HG02981 (cell line): Measurements from ENCODE around the gene MAN1C1.

Experiments
- ATAC-seq: cut with Tn5 transposase; IDR thresholded peaks from one replicate; pipeline ENCODE4 v1.9.1; 2021; ENCODE audit warnings: mild to moderate bottlenecking, moderate library complexity; ENCODE audit not compliant: unreplicated experiment

MAN1C1 gene

DNA sequence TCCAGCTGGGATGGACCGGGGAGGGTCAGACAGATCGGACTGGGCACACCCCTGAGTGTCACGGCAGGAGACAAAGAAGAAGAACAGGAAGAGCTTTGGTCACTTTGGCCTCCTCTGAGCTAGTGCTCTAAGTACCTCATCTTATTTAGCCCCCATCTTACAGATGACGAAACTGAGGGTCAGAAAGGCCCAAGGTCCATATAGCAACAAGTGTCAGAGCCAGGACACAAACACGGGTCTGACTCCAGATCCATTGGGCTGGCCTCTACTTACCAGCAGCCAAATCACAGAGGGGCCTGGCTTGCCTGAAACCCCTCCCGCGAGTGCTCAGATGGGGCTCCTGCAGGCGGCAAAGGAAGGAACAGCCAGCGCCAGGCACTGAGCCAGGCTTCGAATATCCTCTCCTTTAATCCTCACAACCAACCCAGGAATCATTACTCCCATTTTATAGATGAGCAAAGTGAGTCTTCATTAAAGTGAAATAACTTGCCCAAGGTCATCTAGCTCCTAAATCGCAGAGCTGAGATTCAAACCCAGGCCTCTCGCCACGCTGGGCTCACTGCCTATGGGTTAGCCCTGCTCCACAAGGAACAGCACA lies 157.7 kb downstream of the MAN1C1 start:
- ATAC-seq: no peak

GRCh38 chr1:25774921-25775771 lies 158.6 kb downstream of the MAN1C1 start:
- ATAC-seq: no peak

DNA sequence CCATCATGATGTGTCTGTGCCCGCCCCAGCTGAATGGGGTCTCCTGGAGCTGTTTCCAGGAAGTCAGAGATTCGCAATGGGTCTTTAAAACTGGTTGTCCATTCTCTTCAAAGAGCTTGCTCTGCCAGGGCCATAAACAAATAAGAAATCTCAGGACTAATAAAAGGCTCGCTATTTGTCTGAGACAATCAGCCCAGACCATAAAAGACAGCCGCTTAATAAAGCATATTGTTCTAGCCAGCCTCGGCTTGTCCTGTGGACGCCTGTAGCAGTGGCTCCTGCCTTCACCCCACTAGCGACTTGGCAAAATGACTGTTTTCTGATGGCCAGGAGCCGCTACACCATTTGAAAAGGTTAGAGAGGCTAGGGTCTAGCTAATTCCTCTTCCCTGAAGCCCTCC lies 162.8 kb downstream of the MAN1C1 start:
- no peak for ATAC-seq

- ATAC-seq: no peak
Measured at GRCh38 chr1:25779894-25780293, 163.3 kb downstream of the MAN1C1 start.

DNA sequence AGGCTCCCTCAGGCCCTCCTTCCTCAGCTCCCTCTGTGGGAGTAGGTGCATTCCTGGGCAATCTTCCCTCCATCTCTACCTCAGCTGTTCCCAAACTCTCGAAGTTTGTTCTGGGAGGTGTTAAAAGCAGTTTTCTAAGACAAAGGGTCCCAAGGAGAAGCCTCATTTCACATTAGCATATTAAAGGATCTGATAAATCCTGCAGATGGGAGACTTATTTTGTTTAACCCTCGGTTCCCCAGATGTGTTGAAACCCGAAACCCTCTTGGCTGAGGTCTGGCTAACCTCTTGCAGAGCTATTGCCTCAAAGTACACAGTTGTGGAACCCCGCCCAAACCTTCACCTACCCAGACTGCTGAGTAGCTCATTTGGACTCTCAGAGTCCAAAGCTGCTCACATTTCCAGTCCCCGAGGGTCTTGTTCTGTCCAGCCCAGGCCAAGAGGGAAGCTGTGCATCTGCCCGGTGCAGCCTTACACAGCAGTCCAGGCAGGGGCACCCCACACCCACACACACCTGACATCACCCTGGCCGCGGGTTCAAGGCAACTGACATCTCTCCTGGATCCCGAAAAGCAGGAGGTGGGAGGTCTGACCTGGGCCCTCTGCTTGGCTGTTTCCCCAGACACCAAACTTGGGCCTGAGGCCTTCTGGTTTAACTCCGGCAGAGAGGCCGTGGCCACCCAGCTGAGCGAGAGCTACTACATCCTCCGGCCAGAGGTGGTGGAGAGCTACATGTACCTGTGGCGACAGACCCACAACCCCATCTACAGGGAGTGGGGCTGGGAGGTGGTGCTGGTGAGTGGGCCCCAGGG lies 163.9 kb downstream of the MAN1C1 start:
- no peak for ATAC-seq

DNA sequence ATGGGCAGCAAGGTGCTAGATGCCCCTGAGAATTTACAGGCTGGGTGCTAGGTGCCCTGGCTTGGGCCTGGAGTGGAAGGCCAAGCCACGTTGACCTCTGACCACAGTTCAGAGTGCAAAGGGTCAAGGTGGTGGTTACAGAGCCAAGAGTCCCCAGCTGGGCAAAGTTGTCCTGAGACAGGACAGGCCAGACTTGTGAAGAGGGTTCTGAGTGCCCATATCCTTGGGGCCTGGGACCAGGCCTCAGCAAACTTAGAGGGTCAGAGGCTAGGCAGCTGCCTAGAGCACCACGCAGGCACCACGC lies 164.5 kb downstream of the MAN1C1 start:
- no peak for ATAC-seq

DNA sequence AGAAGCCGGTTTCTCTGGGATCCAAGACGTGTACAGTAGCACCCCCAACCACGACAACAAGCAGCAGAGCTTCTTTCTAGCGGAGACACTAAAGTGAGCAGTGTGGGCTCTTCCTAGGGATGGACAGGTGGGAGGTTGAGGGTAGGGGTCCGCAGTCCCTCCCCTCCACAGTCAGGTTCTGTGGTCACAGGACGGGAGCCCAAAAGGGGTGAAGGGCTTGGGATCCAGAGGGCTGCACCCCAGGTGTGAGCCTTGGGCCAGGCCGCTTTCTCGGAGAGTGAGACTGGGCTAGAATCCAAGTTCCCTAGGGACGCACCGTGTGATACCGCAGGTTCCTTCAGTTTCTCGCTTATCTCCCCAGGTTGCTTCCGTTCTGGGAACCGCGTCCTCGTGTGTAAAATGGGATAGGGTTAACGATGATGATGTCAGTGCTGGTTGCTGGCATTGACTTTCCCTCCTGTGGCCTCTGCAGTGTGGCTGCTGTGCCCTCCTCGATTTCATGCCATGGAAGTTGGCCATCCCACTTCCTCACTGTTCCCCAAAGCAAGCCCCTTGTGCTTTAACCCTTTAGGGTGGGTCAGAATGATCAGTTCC lies 166.1 kb downstream of the MAN1C1 start:
- no peak for ATAC-seq

- ATAC-seq: no peak
Measured at GRCh38 chr1:25784575-25785051, 168.0 kb downstream of the MAN1C1 start.

DNA sequence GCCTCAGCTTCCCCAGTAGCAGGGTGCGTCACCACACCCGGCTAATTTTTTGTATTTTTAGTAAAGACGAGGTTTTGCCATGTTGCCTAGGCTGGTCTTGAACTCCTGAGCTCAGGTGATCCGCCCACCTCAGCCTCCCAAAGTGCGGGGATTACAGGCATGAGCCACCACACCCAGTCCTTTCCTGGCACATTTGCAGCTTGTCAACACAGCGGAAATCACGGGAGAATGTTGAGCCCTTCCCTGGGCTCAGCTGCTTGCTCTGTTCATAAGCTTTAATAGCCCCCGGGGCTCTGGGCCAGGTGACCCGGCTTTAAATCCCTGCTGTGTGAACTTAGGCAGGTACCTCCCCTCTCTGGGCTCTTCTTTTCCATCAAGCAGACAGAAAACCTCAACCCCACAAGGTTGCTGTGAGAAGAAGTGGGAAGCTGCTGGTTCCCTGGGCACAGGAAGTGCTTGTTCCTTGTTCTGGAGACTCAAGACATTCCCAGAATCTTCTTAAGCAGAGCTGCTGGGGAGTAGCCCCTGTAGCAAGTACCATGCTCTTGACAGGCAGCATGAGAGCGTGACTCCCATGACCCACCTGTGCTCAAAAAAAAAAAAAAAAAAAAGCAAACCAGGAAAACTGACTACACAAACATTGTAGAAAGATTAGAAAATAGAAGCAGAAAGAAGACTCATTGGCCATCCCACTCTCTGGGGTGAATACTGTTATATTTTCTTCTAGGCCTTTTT lies 168.9 kb downstream of the MAN1C1 start:
- no peak for ATAC-seq

GRCh38 chr1:25786887-25787759 lies 170.5 kb downstream of the MAN1C1 start:
- ATAC-seq: no peak

DNA sequence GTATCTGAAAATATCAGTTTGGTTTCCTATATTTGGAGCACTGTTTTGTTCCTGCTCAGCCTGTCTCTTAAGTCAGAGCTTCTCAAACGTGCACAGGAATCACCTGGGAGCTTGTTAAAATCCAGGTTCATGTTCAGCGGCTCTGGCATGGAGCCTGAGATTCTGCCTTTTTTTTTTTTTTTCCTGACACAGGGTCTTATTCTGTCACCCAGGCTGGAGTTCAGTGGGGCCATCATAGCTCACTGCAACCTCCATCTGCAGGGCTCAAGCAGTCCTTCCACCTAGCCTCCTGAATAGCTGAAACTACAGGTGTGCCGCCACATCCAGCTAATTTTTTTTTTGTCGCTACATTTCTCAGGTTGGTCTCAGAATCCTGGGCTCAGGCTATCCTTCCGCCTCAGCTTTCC lies 171.2 kb downstream of the MAN1C1 start:
- ATAC-seq: no peak

DNA sequence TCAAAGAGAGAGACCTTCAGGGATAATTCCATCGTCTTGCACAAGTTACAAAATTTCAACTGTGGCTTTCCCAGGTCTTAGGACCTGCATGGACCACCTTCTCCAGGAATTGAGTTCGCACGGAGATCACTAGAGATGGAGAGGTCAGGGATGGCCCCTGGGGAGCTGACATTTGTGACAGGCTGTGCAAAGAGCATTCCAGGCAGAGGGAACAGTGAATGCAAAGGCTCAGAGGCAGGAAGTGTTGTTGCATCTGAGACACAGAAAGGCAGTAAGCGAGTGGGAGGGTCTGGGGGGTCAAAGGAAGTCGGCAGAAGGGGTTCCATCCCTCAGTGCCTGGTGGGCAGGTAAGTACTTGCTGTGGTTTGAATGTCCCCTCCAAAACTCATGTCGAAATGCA lies 173.9 kb downstream of the MAN1C1 start:
- ATAC-seq: no peak

DNA sequence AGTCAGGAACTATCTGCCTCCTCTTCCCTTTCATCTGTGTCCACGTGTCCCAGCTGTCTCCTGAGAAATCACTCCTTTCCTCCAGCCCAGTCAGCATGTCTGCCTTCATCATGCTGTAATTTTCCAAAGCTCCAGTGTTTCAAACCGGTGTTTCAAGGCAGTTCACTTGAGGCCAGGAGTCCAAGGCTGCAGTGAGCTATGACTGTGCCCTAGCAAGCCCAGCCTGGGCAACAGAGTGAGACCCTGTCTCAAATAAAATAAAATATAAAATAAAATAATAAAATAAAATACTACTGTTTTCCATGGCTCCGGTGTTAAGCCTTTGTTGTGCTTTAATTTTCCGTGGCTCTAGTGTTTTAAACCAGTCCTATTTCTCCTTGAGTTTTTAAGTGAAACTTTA lies 175.5 kb downstream of the MAN1C1 start:
- ATAC-seq: no peak

DNA sequence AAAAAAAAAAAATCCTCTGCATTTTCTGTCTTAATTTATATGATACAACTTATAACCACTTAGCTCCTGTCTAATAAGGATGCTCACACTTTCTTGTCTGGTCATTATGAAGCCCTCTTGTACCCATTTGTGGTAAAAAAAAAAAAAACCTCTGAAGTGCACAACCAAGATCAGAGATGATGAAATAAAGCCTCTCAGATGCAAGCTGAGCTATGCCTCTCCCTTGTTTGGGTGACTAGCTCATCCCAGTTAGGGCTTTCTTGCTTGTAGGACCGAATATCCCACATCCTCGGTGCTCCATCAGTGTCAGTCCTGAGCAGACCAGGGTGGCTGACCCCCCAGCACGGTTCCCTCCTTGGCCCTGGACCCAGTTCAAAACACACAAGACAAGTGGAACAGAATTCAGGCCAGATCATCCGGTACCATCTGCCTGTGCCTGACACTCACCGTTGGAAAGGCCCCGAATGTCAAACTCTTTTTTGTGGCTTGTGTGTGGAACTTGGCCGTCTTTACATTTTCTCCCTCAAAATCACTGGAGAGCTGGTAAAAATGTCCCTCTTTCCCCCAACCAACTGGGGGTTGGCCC lies 177.1 kb downstream of the MAN1C1 start:
- no peak for ATAC-seq

DNA sequence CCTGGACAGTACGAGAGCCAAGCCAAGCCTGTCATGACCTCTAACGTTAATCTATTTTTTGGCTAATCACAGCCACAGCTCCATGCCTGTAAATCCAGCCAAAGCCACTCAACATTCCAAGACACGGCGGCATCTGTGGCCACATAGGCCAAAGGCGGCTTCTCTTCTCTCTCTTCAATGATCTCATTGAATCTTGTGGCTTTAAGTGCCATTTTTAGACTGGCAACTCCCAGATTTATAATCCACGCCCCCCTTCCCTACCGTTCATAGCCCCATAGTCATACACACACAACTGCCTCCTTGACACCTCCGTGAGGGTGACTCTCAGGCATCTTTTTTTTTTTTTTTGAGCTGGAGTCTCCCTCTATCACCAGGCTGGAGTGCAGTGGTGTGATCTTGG lies 177.7 kb downstream of the MAN1C1 start:
- no peak for ATAC-seq

GRCh38 chr1:25795211-25795610 lies 178.6 kb downstream of the MAN1C1 start:
- no peak for ATAC-seq

- no peak for ATAC-seq
Measured at GRCh38 chr1:25795946-25796810, 179.6 kb downstream of the MAN1C1 start.

- ATAC-seq: no peak
Measured at GRCh38 chr1:25796811-25797458, 180.3 kb downstream of the MAN1C1 start.
